Sigmoid colon (tissue), 7 donors: ENCODE measurements around the gene SP3. TPM values are rescaled to one million over a fixed set of nuclear protein-coding genes. Genes with fewer than 3 reads are reported as not detected.

ENCODE experiments used
- DNase-seq: peaks from one replicate; pipeline ENCODE4 v3.0.0-alpha.2; 2019
- H3K27ac ChIP-seq, 4 donors: fragments of 200-600 bp; sonication (generic); one replicate each; pipeline ENCODE4 v1.5.1; 2016 to 2019; ENCODE audit warnings: mild to moderate bottlenecking in 1 of 4
- H3K27me3 ChIP-seq, 3 donors: fragments of 200-600 bp; sonication (generic); one replicate each; pipeline ENCODE4 v1.5.1; 2019; ENCODE audit warnings: mild to moderate bottlenecking in 1 of 3
- H3K36me3 ChIP-seq, 4 donors: fragments of 200-600 bp; sonication (generic); one replicate each; pipeline ENCODE4 v1.5.1; 2016 to 2019
- H3K4me1 ChIP-seq, 4 donors: fragments of 200-600 bp; sonication (generic); one replicate each; pipeline ENCODE4 v1.5.1; 2017 to 2019
- H3K4me3 ChIP-seq, 4 donors: fragments of 200-600 bp; sonication (generic); one replicate each; pipeline ENCODE4 v1.5.1; 2017 to 2019; ENCODE audit warnings: mild to moderate bottlenecking in 2 of 4, moderate library complexity in 1 of 4
- H3K9me3 ChIP-seq, 4 donors: fragments of 200-600 bp in 3 of 4; sonication (generic) in 3 of 4; one replicate each; pipeline versions ENCODE4 v1.5.1 to v1.6.1; 2013 to 2019
- CTCF ChIP-seq, 4 experiments: fragments of 450-650 bp in 3 of 4; fragments of 200-600 bp in 1 of 4; IDR thresholded peaks; one replicate each; pipeline ENCODE4 v1.5.1; 2016 to 2019; ENCODE audit warnings: antibody characterized with exemption in 4 of 4, mild to moderate bottlenecking in 3 of 4, moderate library complexity in 2 of 4
- EP300 ChIP-seq, 4 donors: sonication (generic); formaldehyde crosslinking; IDR thresholded peaks; one replicate each; pipeline ENCODE4 v1.6.1; 2017; ENCODE audit warnings: antibody characterized with exemption in 4 of 4
- POLR2A ChIP-seq, 2 donors: fragments of 450-650 bp; IDR thresholded peaks; one replicate each; pipeline ENCODE4 v1.6.1; 2016; ENCODE audit warnings: antibody characterized with exemption in 2 of 2, mild to moderate bottlenecking in 2 of 2, moderate library complexity in 2 of 2
- POLR2AphosphoS5 ChIP-seq, 4 donors: sonication (generic); formaldehyde crosslinking; IDR thresholded peaks; one replicate each; pipeline ENCODE4 v1.6.1; 2017; ENCODE audit warnings: antibody characterized with exemption in 4 of 4
- WGBS, 2 donors: extraction: QIAGEN DNeasy Blood & Tissue Kit; methylation state at CpG; one replicate each; pipeline ENCODE4 v1.1.7; 2013; 5-methylcytosine and 5-hydroxymethylcytosine counted together
- intact Hi-C: fragments of 100-400 bp; cut with DNase I; formaldehyde crosslinking; loops from one replicate; pipeline ENCODE4 v1.15.1; 2023
- polyA plus RNA-seq, 3 donors: library from polyadenylated mRNA; stranded (reverse); fragments of 200-250 nt; gene quantifications; one replicate each; pipeline ENCODE4 v1.2.3, GENCODE V29; 2013
- total RNA-seq, 4 donors: library from RNA; depleted of rRNA; stranded (reverse); fragments of >200 nt; gene quantifications; one replicate each; pipeline ENCODE4 v1.1.0, GENCODE V29; 2016
- donor health status: healthy with polysubstance abuse.
- donor health status: Bipolar disorder and iron deficiency.
- donor health status: healthy.

Gene SP3
- total and polyA plus RNA-seq, 7 donors = 24.6 to 120 (median 67.9) TPM

GRCh38 chr2:173943738-173944137, 21.4 kb downstream of the SP3 start:
- TF ChIP-seq POLR2A (IDR thresholded peaks at IDR 0.05) = no peak
- no peak for TF ChIP-seq EP300 (IDR thresholded peaks at IDR 0.05)
- TF ChIP-seq POLR2AphosphoS5 (IDR thresholded peaks at IDR 0.05) = no peak
- no peak for TF ChIP-seq CTCF (IDR thresholded peaks at IDR 0.05)
- Histone ChIP-seq H3K4me1 (peaks cover 0 to 65% (median 48%) of the 10 kb centered on the region in 4 donors), H3K9me3 (no peaks in the 10 kb centered on the region), H3K4me3 (no peak overlapping the region), H3K36me3 (no peaks in the 10 kb centered on the region), H3K27me3 (no peaks in the 10 kb centered on the region), H3K27ac (no peak overlapping the region)
- intact Hi-C loops = no loop called here
- 91 to 92% methylated on average over 3 of the region's 3 CpGs for WGBS, 2 donors
- DNase-seq = no peak

DNA sequence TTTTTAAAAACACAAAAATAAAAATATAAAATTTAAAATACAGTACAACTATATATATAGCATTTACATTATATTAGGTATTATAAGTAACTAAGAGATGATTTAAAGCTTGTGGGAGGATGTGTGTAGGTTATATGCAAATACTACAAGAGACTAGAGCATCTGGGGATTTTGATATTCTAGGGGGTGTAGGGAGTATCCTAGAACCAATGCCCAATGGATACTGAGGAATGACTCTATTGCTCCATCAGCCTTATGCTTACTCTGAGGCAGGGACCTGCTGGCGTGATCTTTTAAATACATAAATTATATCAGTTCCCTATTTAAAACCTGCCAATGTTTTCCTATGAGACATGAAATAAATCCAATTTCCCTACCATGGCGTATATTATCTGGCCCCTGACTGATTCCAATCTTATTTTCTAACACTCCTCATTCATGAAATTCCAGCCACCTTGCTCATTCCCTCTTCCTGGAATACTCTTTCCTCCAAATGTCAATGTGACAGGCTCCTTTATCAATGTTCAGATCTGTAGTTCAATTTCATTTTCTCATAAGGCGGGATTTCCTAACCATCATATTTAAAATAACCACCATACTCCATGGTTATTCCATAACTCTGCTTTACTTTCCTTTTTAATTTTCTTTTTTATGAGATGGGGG, 22.2 kb downstream of the SP3 start:
- peaks cover 0 to 64% (median 49%) of the 10 kb centered on the region in 4 donors for H3K4me1 ChIP-seq
- H3K27ac ChIP-seq = no peak overlapping the region
- H3K36me3 ChIP-seq = no peaks in the 10 kb centered on the region
- intact Hi-C loops = no loop called here
- DNase-seq = no peak
- H3K4me3 ChIP-seq = no peak overlapping the region
- WGBS, 2 donors = 94 to 97% methylated on average over 3 of the region's 3 CpGs
- no peaks in the 10 kb centered on the region for H3K9me3 ChIP-seq
- no peaks in the 10 kb centered on the region for H3K27me3 ChIP-seq
- no peak for TF ChIP-seq CTCF (IDR thresholded peaks at IDR 0.05)
- TF ChIP-seq EP300 (IDR thresholded peaks at IDR 0.05) = no peak
- TF ChIP-seq POLR2A (IDR thresholded peaks at IDR 0.05) = no peak
- TF ChIP-seq POLR2AphosphoS5 (IDR thresholded peaks at IDR 0.05) = no peak

DNA sequence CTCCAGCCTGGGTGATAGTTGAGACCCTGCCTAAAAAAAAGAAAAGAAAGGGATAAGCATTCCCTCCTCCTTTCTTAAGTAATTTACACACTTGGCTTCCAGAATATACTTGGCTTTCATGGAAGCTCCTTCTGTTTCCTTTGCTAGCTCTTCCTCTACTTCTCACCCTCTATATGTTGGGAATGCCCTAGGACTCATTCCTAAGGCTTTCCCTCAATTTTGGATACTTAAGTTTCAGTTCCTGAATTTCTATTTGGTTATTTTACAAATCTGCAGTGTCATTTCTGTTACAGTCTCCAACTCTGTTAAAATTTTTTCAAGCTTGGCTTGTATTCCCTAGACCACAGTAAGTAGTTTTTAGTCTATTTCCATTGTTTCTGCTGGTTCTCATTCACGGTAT, 23.6 kb downstream of the SP3 start:
- peaks cover 0 to 73% (median 55%) of the 10 kb centered on the region in 4 donors for H3K4me1 ChIP-seq
- H3K27ac ChIP-seq = no peak overlapping the region
- TF ChIP-seq EP300 (IDR thresholded peaks at IDR 0.05) (no peak), CTCF (IDR thresholded peaks at IDR 0.05) (no peak), POLR2A (IDR thresholded peaks at IDR 0.05) (no peak), POLR2AphosphoS5 (IDR thresholded peaks at IDR 0.05) (no peak)
- no peak for DNase-seq
- H3K9me3 ChIP-seq = no peaks in the 10 kb centered on the region
- H3K27me3 ChIP-seq = no peaks in the 10 kb centered on the region
- intact Hi-C loops = no loop called here
- 77 to 93% methylated on average over 1 of the region's 1 CpG for WGBS, 2 donors
- H3K4me3 ChIP-seq = no peak overlapping the region
- H3K36me3 ChIP-seq = no peaks in the 10 kb centered on the region

- peaks cover 0 to 81% (median 57%) of the 10 kb centered on the region in 4 donors for H3K4me1 ChIP-seq
- no peaks in the 10 kb centered on the region for H3K9me3 ChIP-seq
- H3K36me3 ChIP-seq = no peaks in the 10 kb centered on the region
- WGBS, 2 donors = 90 to 94% methylated on average over 5 of the region's 5 CpGs
- intact Hi-C loops = no loop called here
- no peaks in the 10 kb centered on the region for H3K27me3 ChIP-seq
- H3K4me3 ChIP-seq = no peak overlapping the region
- TF ChIP-seq POLR2A (IDR thresholded peaks at IDR 0.05) (no peak), POLR2AphosphoS5 (IDR thresholded peaks at IDR 0.05) (no peak), CTCF (IDR thresholded peaks at IDR 0.05) (no peak), EP300 (IDR thresholded peaks at IDR 0.05) (no peak)
- no peak for DNase-seq
- no peak overlapping the region for H3K27ac ChIP-seq
These were observed 24.8 kb downstream of the SP3 start for GRCh38 chr2:173940208-173941020.
